GM19397 (cell line): Measurements from ENCODE around the gene FOXN3.
"Not testable (repeated sequence)": the region's sequence is repeated elsewhere in the genome, so short reads cannot be mapped to it uniquely, and the experiment has no call there.

Experiments used
- ATAC-seq: cut with Tn5 transposase; IDR thresholded peaks from one replicate; pipeline ENCODE4 v1.9.1; 2021; ENCODE audit warnings: mild to moderate bottlenecking, moderate library complexity; ENCODE audit not compliant: unreplicated experiment

Gene FOXN3

DNA sequence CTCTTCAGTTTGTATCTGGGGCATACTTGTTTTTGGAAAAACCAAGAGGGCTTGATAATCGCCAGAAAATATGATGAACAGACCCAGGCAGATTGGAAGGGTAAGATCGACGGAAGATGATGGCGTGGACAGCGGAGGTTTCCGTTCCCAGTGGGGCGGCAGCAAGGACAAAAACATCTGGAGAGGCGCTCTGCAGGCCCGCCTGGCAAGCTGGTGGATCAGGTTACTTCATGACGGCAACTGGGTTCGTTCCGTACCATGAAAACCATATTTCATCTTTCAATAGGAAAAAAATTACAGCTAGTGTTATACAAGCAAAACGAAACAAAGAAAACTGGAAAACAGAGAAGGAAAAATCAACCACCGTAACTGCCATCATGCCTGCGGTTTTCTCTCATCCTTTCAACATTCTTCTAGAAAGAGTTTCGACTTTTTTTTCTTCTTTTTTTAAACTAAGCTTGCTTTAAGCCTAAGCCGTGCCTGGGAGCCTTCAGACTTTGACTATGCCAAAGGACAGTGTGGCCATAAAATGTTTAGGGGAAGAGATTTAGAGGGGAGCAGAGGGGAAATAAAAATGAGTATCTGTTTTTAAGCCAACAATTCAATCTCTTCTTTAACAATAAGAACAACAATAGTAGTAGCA is 210.5 kb downstream of the FOXN3 start:
- no peak for ATAC-seq

DNA sequence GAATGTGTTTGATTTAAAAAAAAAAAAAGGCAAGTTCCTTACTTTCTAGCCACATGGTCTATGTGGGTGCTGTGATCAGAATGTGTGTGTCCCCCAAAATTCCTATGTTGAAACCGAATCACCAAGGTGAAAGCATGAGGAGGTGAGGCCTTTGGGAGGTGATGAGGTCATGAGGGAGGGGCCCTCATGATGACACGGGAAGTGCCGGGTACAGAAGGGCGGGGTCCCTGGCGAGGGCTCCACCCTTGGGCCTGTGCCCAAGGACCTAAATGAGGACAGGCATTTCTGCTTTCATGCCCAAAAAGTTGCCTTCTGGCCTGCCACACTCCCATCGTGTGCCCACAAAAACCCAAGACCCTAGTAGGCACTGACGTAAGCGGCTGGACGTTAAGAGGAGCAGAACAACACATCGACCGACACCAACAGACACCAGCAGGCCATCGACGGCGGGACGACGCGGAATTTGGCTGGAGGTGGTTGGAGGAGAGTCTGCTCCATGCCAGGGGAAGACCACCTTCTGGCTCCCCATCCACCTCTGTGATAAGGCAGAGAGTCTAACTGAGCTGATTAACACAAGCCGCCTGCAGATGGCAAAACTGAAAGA is 211.8 kb downstream of the FOXN3 start:
- ATAC-seq = no peak

DNA sequence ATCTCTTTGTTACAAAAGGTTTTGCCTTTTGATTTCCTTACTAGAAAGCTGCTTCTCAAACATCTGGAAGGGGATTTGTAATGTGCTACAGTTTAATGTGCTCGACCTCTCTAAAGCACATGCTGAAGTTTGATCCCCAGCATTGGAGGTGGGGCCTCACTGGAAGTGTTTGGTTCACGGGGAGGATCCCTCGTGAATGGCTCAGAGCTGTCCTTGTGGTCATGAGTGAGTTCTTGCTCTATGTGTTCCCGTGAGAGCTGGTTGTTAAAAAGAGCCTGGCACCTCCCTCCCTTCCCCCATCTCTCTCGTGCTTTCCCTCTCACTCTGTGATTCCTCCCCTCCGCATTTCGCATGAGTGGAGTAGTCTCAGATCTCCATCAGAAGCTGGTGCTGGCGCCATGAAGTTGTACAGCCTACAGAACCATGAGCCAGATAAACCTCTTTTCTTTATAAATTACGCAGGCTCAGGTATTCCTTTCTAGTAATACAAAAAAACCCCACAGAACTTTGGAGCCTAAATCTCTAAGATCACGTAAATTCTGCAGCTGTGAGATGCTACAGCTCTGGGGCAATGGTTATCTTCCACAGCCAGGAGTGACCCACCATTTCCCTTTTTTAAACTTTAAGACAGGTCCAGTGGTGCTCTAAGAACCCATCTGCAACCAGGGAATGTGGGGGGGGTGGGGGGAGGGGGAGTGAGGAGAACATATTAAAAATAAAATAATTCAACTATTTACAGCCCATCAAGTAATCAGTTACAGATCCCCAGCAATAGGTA is 214.4 kb downstream of the FOXN3 start:
- no peak for ATAC-seq

DNA sequence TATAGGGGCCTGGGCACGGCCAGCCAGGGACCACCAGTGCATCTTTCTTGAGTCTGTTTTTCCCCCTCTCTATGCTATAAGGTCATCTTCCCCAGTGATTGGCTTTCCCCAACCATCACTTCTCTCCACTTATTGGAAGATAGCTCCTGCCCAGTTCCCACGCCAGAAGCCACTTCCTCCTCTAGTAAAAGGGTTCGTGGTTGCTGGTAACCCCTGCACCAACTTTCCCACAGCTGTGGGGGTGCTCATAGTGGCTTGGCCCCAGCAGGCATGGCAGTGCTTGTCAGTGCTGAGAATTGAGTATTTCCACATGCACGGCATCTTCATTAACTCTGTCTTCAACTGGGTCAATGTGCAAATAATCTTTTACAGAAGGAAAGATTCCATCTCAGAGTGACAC is 215.4 kb downstream of the FOXN3 start:
- no peak for ATAC-seq

DNA sequence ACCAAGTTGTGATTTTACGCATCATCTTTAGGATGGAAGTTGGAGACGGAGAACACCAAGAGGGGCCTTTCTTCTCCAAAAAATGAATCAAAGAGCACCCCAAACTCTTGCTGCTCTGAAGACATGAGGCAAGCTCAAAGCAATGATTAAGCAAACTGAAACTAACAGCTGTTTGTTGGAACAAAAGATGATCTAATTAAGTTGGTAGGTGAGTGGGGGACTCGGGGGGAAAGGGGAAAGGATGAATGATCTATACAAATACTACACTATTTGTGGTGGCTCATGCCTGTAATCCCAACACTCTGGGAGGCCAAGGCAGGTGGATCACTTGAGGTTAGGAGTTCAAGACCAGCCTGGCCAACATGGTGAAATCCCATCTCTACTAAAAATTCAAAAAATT is 217.7 kb downstream of the FOXN3 start:
- not testable (repeated sequence) for ATAC-seq

DNA sequence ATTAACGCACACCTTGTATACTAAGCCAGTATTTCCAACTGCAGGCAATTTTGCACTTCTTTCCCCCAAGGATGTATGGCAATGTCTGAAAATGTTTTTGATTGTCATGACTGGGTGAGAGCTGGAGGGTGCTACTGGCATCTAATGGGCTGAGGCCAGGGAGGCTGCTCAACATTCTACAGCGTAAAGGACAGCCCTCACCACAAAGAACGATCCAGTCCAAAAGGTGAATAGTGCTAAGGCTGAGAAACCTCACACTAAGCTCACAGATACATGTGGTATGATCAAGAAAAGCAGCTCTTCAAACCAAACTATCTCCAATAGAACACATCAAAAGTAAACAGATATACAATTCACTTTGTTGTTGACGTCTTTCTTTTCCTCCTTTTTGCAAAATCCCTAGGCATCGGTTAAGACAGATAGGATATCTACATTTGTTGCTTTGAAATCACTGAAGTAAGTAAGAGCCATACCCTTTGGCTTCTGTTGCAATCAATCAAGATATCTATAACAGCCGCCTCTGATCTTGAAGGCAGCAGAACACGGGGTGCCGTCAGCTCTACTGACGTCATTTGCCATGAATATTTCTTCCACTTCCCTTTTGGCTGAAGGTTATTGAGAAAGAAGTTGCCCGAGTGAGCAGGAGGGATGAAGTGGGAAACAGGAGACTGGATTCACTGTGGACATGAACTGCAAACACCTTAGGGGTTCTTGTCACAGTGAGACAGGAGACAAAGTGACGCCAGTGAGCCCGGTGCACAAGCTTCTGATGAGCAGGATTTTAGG is 218.3 kb downstream of the FOXN3 start:
- no peak for ATAC-seq

DNA sequence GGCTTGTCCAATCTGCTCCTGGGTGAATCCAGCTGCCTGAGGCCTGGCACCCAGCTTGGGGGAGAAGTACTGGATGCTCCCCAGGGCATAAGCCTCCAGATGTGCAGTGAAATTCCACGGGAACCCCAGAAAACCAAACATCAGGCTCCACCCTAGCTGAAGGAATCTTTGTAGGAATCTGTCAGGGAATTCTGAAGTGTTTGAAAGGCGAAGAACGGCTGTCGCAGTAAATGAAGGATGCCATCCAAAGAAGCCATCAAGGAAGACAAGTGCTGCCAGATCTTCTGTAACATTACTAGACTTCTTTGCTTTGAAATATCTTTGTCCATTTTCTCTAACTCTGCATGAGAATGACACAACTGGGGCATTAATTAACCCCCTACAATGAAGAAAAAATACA is 219.4 kb downstream of the FOXN3 start:
- no peak for ATAC-seq

DNA sequence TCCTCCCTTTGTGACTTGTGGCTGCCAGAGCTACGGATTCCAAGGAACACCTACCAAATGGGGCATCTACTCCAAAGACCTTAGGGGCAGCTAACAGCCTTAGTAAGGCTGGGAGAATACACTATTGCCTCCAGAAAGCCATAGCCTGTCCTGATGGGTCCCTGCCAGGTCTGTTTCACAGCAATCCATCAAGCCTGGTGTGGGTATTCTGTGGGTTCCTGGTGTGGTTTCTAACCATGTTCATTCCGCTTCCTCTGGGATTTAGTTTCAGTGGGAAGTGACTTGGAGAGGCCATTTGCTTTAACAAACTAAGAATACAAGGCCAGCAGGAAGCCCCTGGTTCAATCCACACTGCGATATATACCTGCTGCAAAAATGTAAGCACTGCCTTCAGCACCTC is 220.5 kb downstream of the FOXN3 start:
- no peak for ATAC-seq

DNA sequence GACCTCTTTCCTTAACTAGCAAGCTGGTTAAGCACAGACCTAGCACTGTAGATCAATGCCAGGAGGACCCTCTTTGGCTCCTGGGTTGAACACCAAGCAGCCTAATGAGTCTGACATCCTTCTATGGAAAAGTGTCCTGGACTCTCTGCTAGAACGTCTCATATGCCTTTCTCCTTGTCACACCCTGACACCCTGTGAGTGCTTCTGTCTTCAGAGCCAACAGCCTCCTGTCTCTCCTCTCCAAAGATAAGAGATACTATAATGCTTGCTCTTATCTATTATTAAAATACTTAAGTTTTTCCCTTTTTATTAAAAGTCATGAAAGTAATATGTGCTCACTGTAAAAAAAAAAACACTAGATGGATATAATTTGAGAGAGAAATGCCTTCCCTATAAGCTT is 222.7 kb downstream of the FOXN3 start:
- ATAC-seq = no peak

DNA sequence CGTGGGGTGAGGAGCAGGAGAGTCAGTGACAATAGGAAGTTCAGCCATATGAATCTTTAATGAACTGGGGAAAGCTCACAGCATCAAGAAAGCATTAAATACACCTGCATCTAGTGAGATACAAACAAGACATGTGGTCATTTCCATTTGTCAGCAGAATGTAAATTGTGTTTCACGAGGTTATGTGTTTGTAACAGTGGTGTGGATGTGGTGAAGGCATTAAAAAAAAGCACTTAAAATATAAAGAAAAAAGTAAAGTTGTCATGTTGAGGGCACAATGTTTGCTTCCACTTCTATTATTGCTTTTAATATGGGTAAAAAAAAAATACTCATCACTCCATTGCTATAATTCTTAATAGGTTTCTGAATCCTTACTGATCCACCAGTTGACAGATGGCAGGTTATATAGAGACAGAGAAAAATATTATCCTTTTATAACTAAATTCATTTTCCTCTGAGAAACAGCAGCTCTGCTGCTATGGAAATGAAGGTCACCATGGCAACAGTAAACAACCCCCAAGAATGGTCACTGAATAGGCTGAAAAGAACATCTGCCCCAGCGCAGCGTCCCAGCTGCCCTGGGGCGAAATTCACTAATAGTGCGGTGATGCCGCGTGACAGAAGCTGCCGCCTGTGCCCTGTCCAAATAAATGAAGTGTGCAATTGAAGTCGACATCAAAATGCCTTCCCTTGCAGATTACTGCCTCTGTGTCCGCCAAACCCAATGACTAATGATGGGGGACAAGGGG is 226.1 kb downstream of the FOXN3 start:
- no peak for ATAC-seq

DNA sequence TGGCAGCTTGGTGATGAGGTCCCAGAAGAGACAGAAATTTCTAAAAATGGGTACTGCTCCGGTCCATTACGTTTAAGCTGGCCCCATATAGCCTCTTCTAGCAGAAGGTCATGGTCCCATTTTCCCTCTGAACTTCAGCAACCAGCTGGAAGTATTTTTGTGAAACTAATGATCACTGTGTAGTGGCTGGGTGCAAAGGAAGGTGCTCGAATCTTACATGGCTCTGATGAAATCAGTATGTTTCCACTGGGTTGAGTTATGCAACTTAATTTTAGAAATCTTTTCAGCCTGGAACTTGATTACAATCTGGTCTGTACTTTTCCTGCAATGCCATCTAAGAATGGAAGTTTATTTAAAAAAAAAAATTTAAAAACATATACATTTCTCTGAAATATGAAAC is 228.5 kb downstream of the FOXN3 start:
- no peak for ATAC-seq

DNA sequence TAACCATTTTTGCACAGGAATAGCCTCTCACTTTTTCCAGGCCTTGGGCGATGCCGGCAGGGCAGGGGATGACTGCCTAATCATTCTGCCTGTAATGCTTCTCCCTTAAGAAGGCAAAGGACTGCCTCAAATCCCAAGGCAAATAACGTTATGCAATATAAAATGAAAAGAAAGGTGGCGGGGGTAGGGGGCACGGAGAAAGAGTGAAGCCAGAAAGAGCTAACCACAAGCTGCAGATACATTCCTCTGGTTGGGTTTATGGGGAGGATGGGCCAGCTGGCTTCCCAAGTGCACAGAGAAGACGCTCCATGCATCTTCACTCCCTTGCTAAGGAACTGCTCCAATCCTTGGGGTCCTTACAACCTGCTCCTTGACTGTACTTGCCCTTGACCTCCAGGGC is 229.5 kb downstream of the FOXN3 start:
- no peak for ATAC-seq

DNA sequence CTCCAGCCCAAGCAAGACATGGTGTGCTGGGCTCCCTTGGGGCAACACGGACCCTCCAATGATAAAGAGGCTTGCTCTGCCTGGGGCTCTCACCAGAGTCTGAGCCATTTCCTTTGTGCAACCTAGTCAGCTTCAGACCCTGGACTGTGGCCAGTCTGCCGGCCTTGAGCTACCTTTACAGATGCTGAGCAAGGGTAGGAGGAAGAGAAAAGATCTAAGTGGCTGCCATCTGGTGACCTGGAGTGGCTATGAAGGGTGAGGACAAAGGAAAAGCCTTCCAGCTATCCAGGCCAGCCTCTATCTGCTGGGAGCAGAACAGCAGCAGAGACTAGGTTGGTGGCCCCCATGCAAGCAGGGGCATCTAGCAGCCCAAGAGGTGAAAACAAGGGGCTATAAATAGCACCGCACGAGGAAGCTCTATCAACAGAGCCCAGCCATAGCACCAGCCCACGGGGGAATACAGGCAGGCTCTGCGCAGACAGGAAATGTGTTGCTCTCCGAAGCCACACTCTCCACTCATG is 230.1 kb downstream of the FOXN3 start:
- no peak for ATAC-seq

DNA sequence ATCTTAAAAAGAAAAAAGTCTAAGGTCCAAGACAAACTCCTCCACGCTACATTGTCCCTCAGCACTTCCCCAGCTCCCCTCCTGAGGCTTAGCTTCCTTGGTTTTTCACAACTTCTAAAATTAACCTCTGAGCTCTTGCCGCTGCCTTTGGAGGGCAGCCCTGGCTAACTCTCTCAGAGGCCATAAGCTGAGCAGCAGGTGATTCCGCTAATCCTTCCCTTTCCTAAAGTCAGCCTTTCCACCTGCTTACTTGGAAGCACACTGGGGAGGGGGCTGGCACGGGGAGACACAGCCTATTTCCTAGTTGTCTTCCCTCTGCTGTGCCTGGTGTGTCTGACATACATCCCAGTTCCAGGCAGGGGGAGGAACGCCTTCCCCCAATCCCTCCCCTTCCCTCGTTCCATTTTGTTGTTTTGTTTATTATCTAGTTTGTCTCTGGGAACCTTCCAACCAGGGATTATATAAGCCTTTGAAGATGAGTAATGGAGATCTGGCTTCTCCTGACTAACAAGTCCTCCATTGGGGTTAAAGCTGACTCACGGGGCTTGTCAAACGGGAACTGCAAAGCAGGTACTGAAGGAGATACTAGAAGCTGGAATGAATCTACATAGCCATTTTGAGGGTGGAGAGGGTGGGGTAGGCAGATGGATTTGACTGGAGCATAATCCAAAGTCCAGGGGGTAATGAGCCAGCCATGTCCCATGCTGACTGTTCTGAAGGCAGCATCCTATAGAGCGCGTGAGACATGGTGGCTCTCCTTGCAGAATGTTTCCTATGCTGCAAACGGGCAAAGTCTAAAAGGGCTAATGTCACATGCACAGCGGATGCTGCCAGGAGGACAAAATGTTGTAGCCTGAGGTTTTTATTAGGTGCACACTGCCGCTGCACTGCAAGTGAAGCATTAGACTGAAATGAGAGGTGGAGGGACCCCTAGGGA is 230.8 kb downstream of the FOXN3 start:
- no peak for ATAC-seq

DNA sequence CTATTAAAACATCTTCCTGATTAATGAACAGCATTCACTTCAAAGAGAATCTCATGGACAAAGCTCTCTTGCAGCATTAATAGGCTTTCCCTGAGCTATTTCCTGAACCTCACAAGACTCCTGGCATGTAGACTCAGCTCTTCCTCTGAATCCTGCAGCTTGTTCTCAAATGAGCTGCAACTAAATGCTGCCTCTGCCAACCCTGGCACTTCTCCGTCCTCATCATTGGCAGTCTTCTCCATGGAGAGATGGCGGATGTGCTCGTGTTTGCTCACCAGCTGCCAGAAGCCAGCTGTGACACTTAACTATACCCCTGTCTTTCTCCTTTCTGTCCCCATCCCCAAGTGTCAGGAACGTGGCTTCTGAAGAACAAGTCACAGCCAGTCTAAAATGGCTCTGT is 232.1 kb downstream of the FOXN3 start:
- ATAC-seq = no peak

DNA sequence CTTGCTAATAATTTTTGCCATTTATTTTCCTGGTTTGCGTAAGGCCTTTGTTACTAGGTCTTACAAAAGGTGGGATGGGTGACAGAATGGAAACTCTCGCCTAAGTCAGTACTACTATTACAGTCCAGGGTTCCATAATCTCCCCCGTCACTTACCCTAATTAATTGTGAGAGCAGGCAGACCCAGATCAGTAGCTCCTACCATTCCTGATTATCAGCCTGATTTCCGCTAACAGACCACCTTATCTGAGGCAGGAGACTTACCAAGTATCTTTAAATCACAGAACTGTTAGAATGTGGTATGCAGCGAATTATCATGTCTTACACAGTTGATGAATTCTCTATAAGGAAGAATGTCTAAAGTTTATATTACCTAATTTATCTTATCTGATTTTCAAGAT is 234.7 kb downstream of the FOXN3 start:
- ATAC-seq = no peak

DNA sequence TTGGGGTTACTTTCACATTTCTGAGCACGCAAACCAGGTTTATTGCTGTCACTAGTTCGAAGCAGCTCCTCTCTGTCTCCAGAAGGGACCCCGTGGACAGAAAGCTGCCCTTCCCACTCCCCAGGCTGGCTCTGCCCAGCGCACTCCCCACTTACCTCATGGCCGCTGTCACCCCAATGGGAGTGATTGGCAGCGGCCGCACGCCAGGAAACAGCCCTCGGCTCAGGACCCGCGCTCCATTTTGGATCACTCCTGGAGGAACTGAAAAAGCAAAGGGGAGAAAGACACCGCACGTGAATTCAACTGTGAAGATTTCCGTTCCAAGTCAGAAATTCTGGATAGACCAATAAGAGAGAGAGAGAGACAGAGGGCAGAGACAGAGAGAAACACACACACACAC is 236.5 kb downstream of the FOXN3 start:
- no peak for ATAC-seq

DNA sequence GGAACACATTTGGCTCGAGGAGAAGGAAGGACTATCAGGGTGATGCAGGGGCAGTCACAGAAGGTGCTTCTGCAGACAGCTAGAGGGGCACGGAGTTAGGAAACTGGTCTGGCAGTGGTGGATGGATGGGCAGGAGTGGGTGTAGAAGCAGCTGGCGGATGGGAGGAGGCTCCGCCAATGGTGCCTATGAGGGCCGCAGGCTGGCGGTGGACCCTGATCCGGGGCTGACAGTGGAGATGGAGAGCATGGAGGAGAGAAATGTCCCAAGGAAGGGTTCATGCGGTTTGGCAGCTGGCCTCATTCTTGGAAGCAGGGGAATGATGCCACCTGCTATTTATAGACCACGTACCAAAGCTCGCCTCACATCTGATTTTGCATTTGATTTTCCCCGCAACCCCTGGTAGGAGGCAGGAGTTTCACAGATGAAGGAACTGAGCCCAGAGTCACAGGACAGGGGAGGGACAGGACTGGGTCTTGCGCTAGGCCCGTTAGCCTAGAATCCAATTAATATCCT is 237.1 kb downstream of the FOXN3 start:
- no peak for ATAC-seq

DNA sequence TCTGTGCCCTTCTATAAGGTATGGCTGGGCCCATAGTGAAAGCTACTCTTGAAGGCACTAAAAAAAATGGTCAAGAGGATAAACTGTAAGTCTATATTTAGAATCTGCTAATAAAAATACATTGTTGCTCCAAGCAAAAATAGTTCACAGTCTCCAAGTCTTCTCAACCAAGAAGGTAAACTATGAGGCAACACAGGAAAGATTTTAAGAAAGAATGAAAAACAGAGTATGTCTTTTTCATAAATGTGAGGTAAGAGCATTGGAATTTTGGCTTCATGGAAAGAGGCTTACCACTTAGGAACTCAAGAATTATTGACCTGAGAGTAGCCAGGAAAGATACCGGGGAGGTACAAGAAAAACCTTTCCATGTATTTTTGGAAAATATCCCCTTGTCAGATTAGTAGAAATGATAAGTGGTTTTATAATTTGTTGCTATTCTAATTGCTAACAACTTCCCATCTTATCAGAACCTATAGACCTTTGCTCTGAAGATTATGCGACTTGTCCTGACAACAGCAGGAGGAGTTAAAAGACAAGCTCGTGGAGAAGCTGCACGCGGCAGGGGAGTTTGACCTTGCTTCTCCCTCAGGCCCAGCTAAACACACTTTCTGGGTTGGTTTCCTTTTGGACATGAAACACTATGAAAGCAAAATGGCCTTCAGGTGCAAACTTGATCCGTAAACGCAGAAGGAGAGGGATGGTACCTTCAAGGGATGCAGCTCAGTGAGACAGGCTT is 238.1 kb downstream of the FOXN3 start:
- ATAC-seq = no peak
